Coronary artery (tissue), 2 donors: Measurements from ENCODE around the gene NEUROD4.

Source experiments
- DNase-seq: peaks from one replicate; pipeline ENCODE4 v3.0.0-alpha.2; 2017; ENCODE audit warnings: low spot score
- H3K27ac ChIP-seq, 2 donors: fragments of 200-600 bp; sonication (generic); one replicate each; pipeline ENCODE4 v1.5.1; 2016 to 2019
- H3K4me3 ChIP-seq: fragments of 200-600 bp; sonication (generic); 2 replicates; pipeline ENCODE4 v1.5.1; 2016; ENCODE audit warnings: mild to moderate bottlenecking, moderate library complexity
- CTCF ChIP-seq: fragments of 200-600 bp; sonication (generic); IDR thresholded peaks from one replicate; pipeline ENCODE4 v1.5.1; 2019; ENCODE audit warnings: antibody characterized with exemption

The NEUROD4 gene

GRCh38 chr12:55041345-55042055 lies 21.7 kb downstream of the NEUROD4 start:
- Histone ChIP-seq H3K4me3 (no peak overlapping the region), H3K27ac (no peak overlapping the region)
- DNase-seq, result no peak
- TF ChIP-seq CTCF, result no peak

- no peak for DNase-seq
- no peak for TF ChIP-seq CTCF
- Histone ChIP-seq H3K4me3 (no peak overlapping the region), H3K27ac (no peak overlapping the region)
Measured at GRCh38 chr12:55043542-55043941, 23.8 kb downstream of the NEUROD4 start.

DNA sequence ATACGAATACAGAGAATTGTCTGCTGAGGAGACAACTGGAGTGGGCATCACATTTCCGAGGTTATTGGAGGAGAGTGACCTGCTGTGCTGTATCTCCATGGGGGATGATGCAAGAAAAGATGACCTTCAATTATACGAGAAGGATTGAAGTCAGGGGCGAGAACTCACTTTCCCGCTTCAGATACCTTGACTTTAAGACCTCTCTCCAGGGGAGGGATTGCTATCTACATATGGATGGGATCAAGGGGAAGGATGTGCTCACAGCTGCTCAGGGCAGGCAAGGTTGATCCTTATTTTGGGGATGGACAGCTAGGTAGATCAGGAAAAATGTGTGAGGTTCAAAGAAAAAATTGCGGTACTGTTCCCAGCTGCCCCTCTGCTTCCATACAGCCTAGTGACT lies 24.4 kb downstream of the NEUROD4 start:
- H3K4me3 ChIP-seq, result no peak overlapping the region
- TF ChIP-seq CTCF, result no peak
- H3K27ac ChIP-seq, result no peak overlapping the region
- no peak for DNase-seq

- no peak overlapping the region for H3K4me3 ChIP-seq
Measured at GRCh38 chr12:55049676-55050075, 29.9 kb downstream of the NEUROD4 start.

GRCh38 chr12:55051197-55051947 lies 31.6 kb downstream of the NEUROD4 start:
- no peak overlapping the region for H3K4me3 ChIP-seq
- TF ChIP-seq CTCF, result no peak
- no peak overlapping the region for H3K27ac ChIP-seq
- DNase-seq, result no peak

More at GRCh38 chr12:55049676-55050075, 29.9 kb downstream of the NEUROD4 start:
- TF ChIP-seq CTCF, result no peak
- H3K27ac ChIP-seq, result no peak overlapping the region
- DNase-seq, result no peak

- no peak for DNase-seq
- H3K27ac ChIP-seq, result no peak overlapping the region
- no peak for TF ChIP-seq CTCF
- no peak overlapping the region for H3K4me3 ChIP-seq
Measured at GRCh38 chr12:55057481-55057880, 37.7 kb downstream of the NEUROD4 start.

DNA sequence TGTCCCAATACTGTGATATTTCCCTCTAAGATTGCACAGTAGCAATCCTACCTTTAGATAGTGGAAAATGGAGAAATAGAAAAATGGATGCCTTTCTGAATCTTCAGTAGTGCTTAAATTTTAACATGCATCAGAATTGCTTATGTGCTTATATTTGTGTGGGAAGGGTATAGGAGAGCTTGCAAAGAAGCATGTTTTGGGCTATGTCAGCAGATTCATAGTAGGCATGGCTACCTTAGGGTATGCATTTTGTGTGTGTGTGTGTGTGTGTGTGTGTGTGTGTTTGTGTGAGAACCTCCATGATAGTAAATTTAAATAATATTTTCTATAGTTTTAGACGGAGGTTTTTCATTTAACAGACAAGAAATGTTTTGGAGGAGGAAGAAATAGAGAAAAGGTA lies 38.3 kb downstream of the NEUROD4 start:
- Histone ChIP-seq H3K27ac (no peak overlapping the region), H3K4me3 (no peak overlapping the region)
- TF ChIP-seq CTCF, result no peak
- no peak for DNase-seq
